22Rv1 (cell line): ENCODE results near the gene SERTM1.

Experiments
- CTCF ChIP-seq: fragments of 450-650 bp; IDR thresholded peaks from 2 replicates; pipeline ENCODE4 v1.5.1; 2017; ENCODE audit warnings: mild to moderate bottlenecking
- ZFX ChIP-seq: fragments of 450-650 bp; IDR thresholded peaks from 2 replicates; pipeline ENCODE4 v1.6.1; 2017; ENCODE audit warnings: antibody characterized with exemption, borderline replicate concordance

DNA sequence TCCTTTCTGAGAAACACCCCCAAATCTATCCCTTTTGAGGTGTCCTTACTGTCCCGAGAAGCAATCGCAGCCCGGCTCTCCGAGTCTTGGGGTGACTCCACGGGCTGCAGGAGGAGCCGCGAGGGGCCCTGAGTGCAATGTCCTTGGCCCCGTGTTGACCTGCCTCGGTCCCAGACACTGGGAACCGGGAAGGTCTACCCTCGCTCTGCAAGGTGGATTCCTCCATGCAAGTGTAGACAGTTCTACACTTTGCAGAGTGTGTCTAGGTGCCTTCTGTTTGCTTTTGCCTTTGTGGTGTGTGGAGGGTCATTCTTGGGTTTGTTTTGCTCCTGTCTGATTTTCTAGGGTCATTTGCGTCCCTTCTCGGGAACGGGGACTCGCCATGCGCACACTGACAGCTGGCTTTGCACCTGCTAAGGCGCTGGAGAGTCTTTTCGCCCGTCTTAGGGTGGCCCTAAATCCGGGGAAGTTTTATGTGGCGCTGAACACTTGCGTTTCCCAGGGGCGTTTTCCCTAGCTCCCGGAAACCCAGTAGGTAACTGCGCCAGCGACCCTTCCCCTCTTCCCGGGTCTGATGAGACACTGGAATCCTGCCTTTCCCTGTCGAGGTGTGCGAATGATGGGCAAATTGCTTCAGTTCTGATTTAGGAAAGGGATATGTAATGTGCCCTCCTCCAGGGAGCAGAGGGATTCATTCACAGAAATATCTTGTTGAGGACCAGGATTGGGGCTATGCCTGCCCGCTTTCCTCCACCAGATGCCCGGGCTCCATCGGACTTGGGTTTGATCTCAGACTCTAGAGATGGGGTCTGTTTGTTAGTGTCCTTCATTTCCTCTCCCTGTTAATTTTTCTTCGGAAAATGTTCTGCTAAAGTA is 755 bp downstream of the SERTM1 start:
- no peak for TF ChIP-seq CTCF
- TF ChIP-seq ZFX, result no peak
